Kidney epithelial cell (primary cell): ENCODE data around the gene EXOC3L4. TPM values are rescaled to one million over a fixed set of nuclear protein-coding genes. Genes with fewer than 3 reads are reported as not detected.
"Not testable (repeated sequence)": the region's sequence is repeated elsewhere in the genome, so short reads cannot be mapped to it uniquely, and the experiment has no call there.

Experiments
- DNase-seq: peaks from one replicate; pipeline ENCODE4 v3.0.0-alpha.2; 2010; ENCODE audit warnings: low read depth
- H3K27me3 ChIP-seq: 2 replicates; pipeline ENCODE4 v1.6.0; 2011; ENCODE audit warnings: low read length; ENCODE audit not compliant: control insufficient read depth, insufficient read depth
- H3K36me3 ChIP-seq: 2 replicates; pipeline ENCODE4 v1.5.1; 2011; ENCODE audit warnings: low read length; ENCODE audit not compliant: control insufficient read depth, insufficient read depth
- H3K4me3 ChIP-seq: 2 replicates; pipeline ENCODE4 v1.5.1; 2011; ENCODE audit warnings: low read depth, mild to moderate bottlenecking, control low read depth, low read length
- CTCF ChIP-seq: IDR thresholded peaks from 2 replicates; pipeline ENCODE4 v1.5.1; 2011; ENCODE audit warnings: mild to moderate bottlenecking, moderate library complexity, low read length, control low read depth, inconsistent platforms; ENCODE audit not compliant: insufficient read depth, poor library complexity, severe bottlenecking
- total RNA-seq: library from RNA; depleted of rRNA; stranded (reverse); fragments of >200 nt; gene quantifications from 2 replicates; pipeline ENCODE4 v1.2.3, GENCODE V29; 2015

Gene EXOC3L4
- total RNA-seq, 1 donor from 2014 or later: 0.46 TPM

DNA sequence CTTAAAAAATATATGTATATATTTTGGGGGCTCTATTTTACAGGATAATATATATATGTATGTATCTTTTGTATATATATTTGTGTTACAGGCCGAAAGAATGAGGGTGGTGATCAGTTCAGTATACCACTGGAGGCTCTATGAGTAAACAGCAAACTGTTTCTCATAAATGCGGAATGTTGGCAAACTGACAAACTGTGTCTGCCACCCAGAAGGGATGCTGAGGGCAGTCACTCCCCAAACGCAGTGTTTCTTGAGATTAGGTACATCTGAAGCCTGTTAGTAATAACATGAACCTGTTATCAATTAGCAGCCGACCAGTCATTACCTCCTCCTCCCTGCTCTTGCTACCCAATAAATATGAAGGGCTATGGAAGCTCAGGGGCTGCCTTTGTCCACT lies 49.6 kb downstream of the EXOC3L4 start:
- TF ChIP-seq CTCF: no peak
- Histone ChIP-seq H3K27me3 (no peaks in the 10 kb centered on the region), H3K36me3 (no peaks in the 10 kb centered on the region), H3K4me3 (no peak overlapping the region)
- no peak for DNase-seq

DNA sequence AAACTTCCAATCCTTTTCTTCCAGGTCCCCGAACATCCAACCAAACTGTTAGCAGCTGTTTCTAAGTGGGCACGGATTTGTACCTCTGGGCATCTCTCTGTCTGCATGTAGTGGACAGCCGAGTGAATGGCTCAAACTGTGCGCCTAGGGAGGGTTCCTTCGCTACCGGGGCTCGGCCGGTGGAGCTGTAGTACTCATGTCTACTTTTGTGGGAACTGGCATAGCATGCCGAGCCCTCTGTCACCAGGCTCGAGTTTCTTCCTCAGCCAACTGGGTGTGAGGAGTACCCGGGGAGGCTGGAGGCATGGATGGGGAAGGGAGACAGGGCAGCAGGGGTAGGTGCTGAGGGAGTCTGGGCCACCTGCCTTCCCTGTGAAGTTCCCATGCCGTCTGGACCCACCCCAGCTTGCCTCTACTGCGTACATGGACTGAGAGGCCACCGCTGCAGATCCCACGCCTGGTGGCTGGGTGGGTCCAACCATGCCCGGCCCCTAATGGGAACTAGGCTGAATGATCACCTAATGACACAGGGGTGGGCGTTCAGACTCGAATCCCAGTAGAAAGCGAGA lies 51.7 kb downstream of the EXOC3L4 start:
- Histone ChIP-seq H3K36me3 (no peaks in the 10 kb centered on the region), H3K27me3 (no peaks in the 10 kb centered on the region), H3K4me3 (no peak overlapping the region)
- no peak for TF ChIP-seq CTCF
- no peak for DNase-seq

- Histone ChIP-seq H3K4me3 (no peak overlapping the region), H3K27me3 (no peaks in the 10 kb centered on the region), H3K36me3 (no peaks in the 10 kb centered on the region)
- no peak for TF ChIP-seq CTCF
- no peak for DNase-seq
These were observed 55.1 kb downstream of the EXOC3L4 start for GRCh38 chr14:103149351-103150237.

DNA sequence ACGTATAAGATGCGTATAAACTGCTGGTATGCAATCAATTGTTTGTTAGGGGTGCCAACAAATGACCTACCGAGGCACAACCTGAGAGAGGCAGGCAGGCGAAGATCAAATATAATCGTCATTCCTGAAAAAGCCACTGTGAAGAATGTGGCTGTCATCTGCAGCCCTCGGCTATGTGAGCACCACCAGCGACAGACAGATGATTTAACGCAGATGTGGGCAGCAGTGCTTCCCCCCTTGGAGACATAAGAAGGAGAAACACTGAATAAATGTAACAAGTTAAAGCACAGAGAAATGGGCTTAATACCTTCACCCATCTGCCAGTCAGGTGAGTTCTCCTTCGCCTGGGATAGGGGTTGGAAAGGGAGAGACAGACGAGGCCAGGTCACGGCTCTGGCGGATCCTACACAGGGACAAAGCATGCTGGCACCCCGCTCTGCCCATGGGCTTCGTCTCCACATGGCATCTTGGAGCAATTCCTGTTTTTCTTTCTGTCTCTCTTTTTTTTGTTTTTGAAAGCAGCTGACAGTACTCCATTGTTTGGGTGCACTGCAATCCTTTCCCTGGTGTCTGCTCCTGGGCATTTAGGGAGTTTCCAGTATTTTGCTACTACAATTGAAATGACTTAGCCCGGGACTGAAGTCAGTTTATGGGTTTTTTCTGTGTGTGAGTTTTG lies 56.9 kb downstream of the EXOC3L4 start:
- Histone ChIP-seq H3K27me3 (no peaks in the 10 kb centered on the region), H3K4me3 (no peak overlapping the region), H3K36me3 (no peaks in the 10 kb centered on the region)
- TF ChIP-seq CTCF: no peak
- DNase-seq: no peak

- H3K36me3 ChIP-seq: no peaks in the 10 kb centered on the region
- no peak overlapping the region for H3K4me3 ChIP-seq
- no peaks in the 10 kb centered on the region for H3K27me3 ChIP-seq
- no peak for DNase-seq
- no peak for TF ChIP-seq CTCF
These were observed 60.5 kb downstream of the EXOC3L4 start for GRCh38 chr14:103155010-103155409.

DNA sequence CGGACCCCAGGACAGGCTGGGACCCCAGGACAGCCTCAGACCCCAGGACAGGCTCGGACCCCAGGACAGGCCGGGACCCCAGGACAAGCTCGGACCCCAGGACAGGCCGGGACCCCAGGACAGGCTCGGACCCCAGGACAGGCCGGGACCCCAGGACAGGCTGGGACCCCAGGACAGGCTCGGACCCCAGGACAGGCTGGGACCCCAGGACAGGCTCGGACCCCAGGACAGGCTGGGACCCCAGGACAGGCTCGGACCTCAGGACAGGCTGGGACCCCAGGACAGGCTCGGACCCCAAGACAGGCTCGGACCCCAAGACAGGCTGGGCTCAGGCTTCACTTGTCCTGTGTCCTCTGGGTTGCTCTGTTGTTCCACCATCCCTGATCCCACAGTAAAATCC lies 60.9 kb downstream of the EXOC3L4 start:
- H3K4me3 ChIP-seq, H3K27me3 ChIP-seq, DNase-seq, H3K36me3 ChIP-seq: not testable (repeated sequence)
